Measurements from ENCODE around the gene LINGO3. TPM values are rescaled to one million over a fixed set of nuclear protein-coding genes. Genes with fewer than 3 reads are reported as not detected.

Gene LINGO3
- total RNA-seq, 2 experiments from 2014 or later: 0.16 to 0.27 TPM

GRCh38 chr19:2345794-2346663, 38.1 kb upstream of the LINGO3 start:
- ATAC-seq: no peak
- no peaks in the 10 kb centered on the region for H3K36me3 Mint-ChIP-seq (ENCODE audit: low read depth)
- ChIA-PET CTCF (no interaction called here), POLR2A (no interaction called here)
- TF ChIP-seq CTCF (IDR thresholded peaks at IDR 0.05): no peak
- intact Hi-C loops (cut with micrococcal nuclease): no loop called here
- H3K27ac Mint-ChIP-seq: no peak overlapping the region
- no peak for DNase-seq
- no peaks in the 10 kb centered on the region for H3K9me3 Mint-ChIP-seq
- H3K4me1 Mint-ChIP-seq (ENCODE audit: low read depth): no peaks in the 10 kb centered on the region
- H3K4me3 Mint-ChIP-seq: no peak overlapping the region
- H3K27me3 Mint-ChIP-seq: no peaks in the 10 kb centered on the region

- intact Hi-C loops (cut with micrococcal nuclease): no loop called here
- Mint-ChIP-seq H3K9me3 (no peaks in the 10 kb centered on the region), H3K27ac (no peak overlapping the region), H3K4me3 (no peak overlapping the region), H3K27me3 (no peaks in the 10 kb centered on the region), H3K4me1 (ENCODE audit: low read depth) (no peaks in the 10 kb centered on the region), H3K36me3 (ENCODE audit: low read depth) (no peaks in the 10 kb centered on the region)
- TF ChIP-seq CTCF (IDR thresholded peaks at IDR 0.05): no peak
- ChIA-PET CTCF (no interaction called here), POLR2A (no interaction called here)
- ATAC-seq (no peak), DNase-seq (no peak)
Measured at GRCh38 chr19:2345076-2345475, 37.1 kb upstream of the LINGO3 start.

GRCh38 chr19:2344381-2344870, 36.5 kb upstream of the LINGO3 start:
- TF ChIP-seq CTCF (IDR thresholded peaks at IDR 0.05): no peak
- intact Hi-C loops (cut with micrococcal nuclease): no loop called here
- no peaks in the 10 kb centered on the region for H3K36me3 Mint-ChIP-seq (ENCODE audit: low read depth)
- no peak overlapping the region for H3K4me3 Mint-ChIP-seq
- H3K4me1 Mint-ChIP-seq (ENCODE audit: low read depth): no peaks in the 10 kb centered on the region
- DNase-seq: no peak
- POLR2A ChIA-PET: no interaction called here
- no peak overlapping the region for H3K27ac Mint-ChIP-seq
- no peaks in the 10 kb centered on the region for H3K27me3 Mint-ChIP-seq
- no peak for ATAC-seq
- CTCF ChIA-PET: no interaction called here
- no peaks in the 10 kb centered on the region for H3K9me3 Mint-ChIP-seq

GRCh38 chr19:2343289-2343982, 35.5 kb upstream of the LINGO3 start:
- no peak overlapping the region for H3K4me3 Mint-ChIP-seq
- no peak for TF ChIP-seq CTCF (IDR thresholded peaks at IDR 0.05)
- H3K4me1 Mint-ChIP-seq (ENCODE audit: low read depth): no peaks in the 10 kb centered on the region
- no peaks in the 10 kb centered on the region for H3K27me3 Mint-ChIP-seq
- POLR2A ChIA-PET: no interaction called here
- no peaks in the 10 kb centered on the region for H3K9me3 Mint-ChIP-seq
- intact Hi-C loops (cut with micrococcal nuclease): no loop called here
- no peak for DNase-seq
- no peak for ATAC-seq
- H3K27ac Mint-ChIP-seq: no peak overlapping the region
- H3K36me3 Mint-ChIP-seq (ENCODE audit: low read depth): no peaks in the 10 kb centered on the region
- CTCF ChIA-PET: no interaction called here

- intact Hi-C loops (cut with micrococcal nuclease): no loop called here
- no peak overlapping the region for H3K4me3 Mint-ChIP-seq
- H3K27me3 Mint-ChIP-seq: no peaks in the 10 kb centered on the region
- TF ChIP-seq CTCF (IDR thresholded peaks at IDR 0.05): no peak
- DNase-seq: no peak
- no peaks in the 10 kb centered on the region for H3K4me1 Mint-ChIP-seq (ENCODE audit: low read depth)
- POLR2A ChIA-PET: no interaction called here
- no peak for ATAC-seq
- CTCF ChIA-PET: no interaction called here
- H3K9me3 Mint-ChIP-seq: no peaks in the 10 kb centered on the region
- H3K36me3 Mint-ChIP-seq (ENCODE audit: low read depth): no peaks in the 10 kb centered on the region
- H3K27ac Mint-ChIP-seq: no peak overlapping the region
Measured at GRCh38 chr19:2342656-2343288, 34.8 kb upstream of the LINGO3 start.
